ENCODE results near the gene CMIP.

CMIP gene

GRCh38 chr16:81635063-81635937 lies 190.7 kb downstream of the CMIP start:
- TF ChIP-seq CREB1 (IDR thresholded peaks at IDR 0.05; ENCODE audit: low read depth): no peak
- no peak for TF ChIP-seq NFIC (IDR thresholded peaks at IDR 0.05)
- TF ChIP-seq CEBPB (IDR thresholded peaks at IDR 0.05): no peak
- TF ChIP-seq USF1 (IDR thresholded peaks at IDR 0.05): no peak
- no peak for TF ChIP-seq FOXM1 (IDR thresholded peaks at IDR 0.05; ENCODE audit: borderline replicate concordance, low read depth)
- no peak for TF ChIP-seq EP300 (IDR thresholded peaks at IDR 0.05; ENCODE audit: borderline replicate concordance)
- no peak for TF ChIP-seq YY1 (IDR thresholded peaks at IDR 0.05; ENCODE audit: low read depth)
- no peak for TF ChIP-seq TCF12 (IDR thresholded peaks at IDR 0.05; ENCODE audit: low read depth)
- no peak for TF ChIP-seq TAF1 (IDR thresholded peaks at IDR 0.05; ENCODE audit: low read depth)
- TF ChIP-seq REST (IDR thresholded peaks at IDR 0.05; ENCODE audit: low read depth): no peak
- no peak for TF ChIP-seq MAX (IDR thresholded peaks at IDR 0.05)
- no peak for TF ChIP-seq RAD21 (IDR thresholded peaks at IDR 0.05; ENCODE audit: low read depth)
- TF ChIP-seq ZBTB7A (IDR thresholded peaks at IDR 0.05; ENCODE audit: low read depth): no peak
- no peak for TF ChIP-seq TEAD4 (IDR thresholded peaks at IDR 0.05)
- no peak for TF ChIP-seq EGR1 (IDR thresholded peaks at IDR 0.05)

GRCh38 chr16:81636298-81636993 lies 191.8 kb downstream of the CMIP start:
- TF ChIP-seq ZBTB7A (IDR thresholded peaks at IDR 0.05; ENCODE audit: low read depth): no peak
- no peak for TF ChIP-seq CREB1 (IDR thresholded peaks at IDR 0.05; ENCODE audit: low read depth)
- TF ChIP-seq FOXM1 (IDR thresholded peaks at IDR 0.05; ENCODE audit: borderline replicate concordance, low read depth): no peak
- no peak for TF ChIP-seq EP300 (IDR thresholded peaks at IDR 0.05; ENCODE audit: borderline replicate concordance)
- TF ChIP-seq CEBPB (IDR thresholded peaks at IDR 0.05): no peak
- TF ChIP-seq RAD21 (IDR thresholded peaks at IDR 0.05; ENCODE audit: low read depth): no peak
- no peak for TF ChIP-seq TAF1 (IDR thresholded peaks at IDR 0.05; ENCODE audit: low read depth)
- TF ChIP-seq TCF12 (IDR thresholded peaks at IDR 0.05; ENCODE audit: low read depth): no peak
- TF ChIP-seq EGR1 (IDR thresholded peaks at IDR 0.05): no peak
- TF ChIP-seq REST (IDR thresholded peaks at IDR 0.05; ENCODE audit: low read depth): no peak
- TF ChIP-seq TEAD4 (IDR thresholded peaks at IDR 0.05): no peak
- no peak for TF ChIP-seq YY1 (IDR thresholded peaks at IDR 0.05; ENCODE audit: low read depth)
- no peak for TF ChIP-seq USF1 (IDR thresholded peaks at IDR 0.05)
- TF ChIP-seq MAX (IDR thresholded peaks at IDR 0.05): no peak
- TF ChIP-seq NFIC (IDR thresholded peaks at IDR 0.05): no peak

GRCh38 chr16:81637336-81638235 lies 193.0 kb downstream of the CMIP start:
- TF ChIP-seq CEBPB (IDR thresholded peaks at IDR 0.05) (no peak), EGR1 (IDR thresholded peaks at IDR 0.05) (no peak), TCF12 (IDR thresholded peaks at IDR 0.05; ENCODE audit: low read depth) (no peak), NFIC (IDR thresholded peaks at IDR 0.05) (no peak), RAD21 (IDR thresholded peaks at IDR 0.05; ENCODE audit: low read depth) (no peak), FOXM1 (IDR thresholded peaks at IDR 0.05; ENCODE audit: borderline replicate concordance, low read depth) (no peak), CREB1 (IDR thresholded peaks at IDR 0.05; ENCODE audit: low read depth) (no peak), TEAD4 (IDR thresholded peaks at IDR 0.05) (no peak), REST (IDR thresholded peaks at IDR 0.05; ENCODE audit: low read depth) (no peak), YY1 (IDR thresholded peaks at IDR 0.05; ENCODE audit: low read depth) (no peak), ZBTB7A (IDR thresholded peaks at IDR 0.05; ENCODE audit: low read depth) (no peak), EP300 (IDR thresholded peaks at IDR 0.05; ENCODE audit: borderline replicate concordance) (no peak), TAF1 (IDR thresholded peaks at IDR 0.05; ENCODE audit: low read depth) (no peak), MAX (IDR thresholded peaks at IDR 0.05) (no peak), USF1 (IDR thresholded peaks at IDR 0.05) (no peak)
